NAMALWA (cell line): Measurements from ENCODE around the gene IGSF1.

Experiments
- DNase-seq: peaks from one replicate; pipeline ENCODE4 v3.0.0-alpha.2; 2015; ENCODE audit warnings: low spot score

IGSF1 gene

DNA sequence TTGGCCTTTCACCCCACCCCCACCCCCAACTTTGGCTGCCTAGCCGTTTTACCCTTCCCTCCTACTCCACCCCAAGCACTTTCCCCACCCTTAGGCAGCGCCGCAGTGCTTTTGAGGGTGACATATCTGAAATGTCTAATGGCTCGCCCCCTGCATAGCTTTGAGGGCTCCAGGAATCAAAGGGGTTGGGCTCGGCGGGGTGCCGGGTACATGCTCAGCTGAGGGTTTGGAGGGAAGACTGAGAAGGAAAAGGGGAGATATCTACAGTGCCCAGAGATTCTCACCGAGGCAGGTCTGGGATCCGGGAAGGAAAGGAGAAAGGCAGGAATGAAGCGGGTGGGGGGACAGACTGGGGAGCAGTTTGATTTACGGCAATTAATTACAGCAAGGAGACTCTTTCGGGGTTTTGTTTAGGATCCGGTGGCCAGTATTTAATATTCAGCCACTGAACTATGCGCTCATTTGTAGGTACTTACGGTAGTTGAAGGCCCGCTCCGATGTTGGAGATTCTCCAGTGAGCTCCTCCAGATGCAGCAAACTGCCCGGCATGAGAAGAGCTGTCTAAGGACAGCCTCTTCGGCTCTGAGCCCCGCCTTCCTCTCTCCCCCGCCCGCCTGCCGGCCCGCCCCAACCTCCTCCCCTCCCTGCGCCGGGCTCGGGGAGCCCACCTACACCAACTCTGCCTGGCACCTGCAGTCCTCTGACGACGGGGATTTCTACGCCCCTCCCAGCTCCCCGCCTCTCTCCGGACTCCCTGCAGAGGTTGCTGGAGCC, at the start of gene IGSF1:
Gene IGSF1 (minus strand): TSS at position 569 of the 774 bp plus-strand sequence. CDS start 2,632 bp downstream, outside the sequence.
- no peak for DNase-seq

- DNase-seq: no peak
These were observed 43.2 kb upstream of the IGSF1 start for GRCh38 chrX:131332331-131332730.

- no peak for DNase-seq
These were observed 42.0 kb upstream of the IGSF1 start for GRCh38 chrX:131331152-131331551.

GRCh38 chrX:131330735-131331134, 41.6 kb upstream of the IGSF1 start:
- no peak for DNase-seq

GRCh38 chrX:131322651-131323050, 33.5 kb upstream of the IGSF1 start:
- DNase-seq: no peak

- no peak for DNase-seq
These were observed 28.2 kb upstream of the IGSF1 start for GRCh38 chrX:131317326-131317725.

DNA sequence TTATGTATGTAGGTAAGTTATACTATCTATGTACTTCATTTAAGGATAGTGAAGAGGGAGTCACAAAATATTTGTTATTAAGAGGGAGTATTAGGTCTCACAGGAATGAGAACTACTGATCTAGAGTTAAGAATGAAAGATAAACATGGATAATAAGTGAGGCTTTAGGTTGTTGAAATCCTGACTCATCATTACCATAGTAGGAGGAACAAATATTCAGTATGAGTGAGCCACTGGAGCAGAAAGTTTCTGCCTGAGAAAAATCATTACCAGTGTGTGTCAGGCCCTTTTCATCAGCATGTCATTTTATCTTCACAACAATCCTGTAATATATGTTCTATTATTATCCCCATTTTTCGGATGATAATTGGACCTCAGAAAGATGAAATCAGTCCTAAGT, 27.2 kb upstream of the IGSF1 start:
- DNase-seq: no peak

GRCh38 chrX:131308980-131309379, 19.9 kb upstream of the IGSF1 start:
- DNase-seq: no peak

DNA sequence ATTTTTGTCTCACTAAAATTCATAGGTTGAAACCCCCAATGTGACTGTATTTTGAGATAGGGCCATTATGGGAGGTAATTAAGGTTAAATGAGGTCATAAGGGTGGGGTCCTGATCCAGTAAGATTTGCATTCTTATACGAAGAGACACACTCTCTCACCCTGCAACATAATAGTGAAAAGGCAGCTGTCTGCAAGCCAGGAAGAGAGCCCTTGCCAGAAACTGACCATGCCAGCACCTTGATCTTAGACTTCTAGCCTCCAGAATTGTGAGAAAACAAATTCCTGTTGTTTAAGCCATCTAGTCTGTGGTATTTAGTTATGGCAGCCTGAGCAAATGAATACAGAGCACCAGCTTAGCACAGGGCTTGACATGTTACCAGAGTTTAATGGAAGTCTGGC, 17.5 kb upstream of the IGSF1 start:
- DNase-seq: no peak

GRCh38 chrX:131305926-131306325, 16.8 kb upstream of the IGSF1 start:
- no peak for DNase-seq

- no peak for DNase-seq
These were observed 13.6 kb upstream of the IGSF1 start for GRCh38 chrX:131302701-131303100.

- DNase-seq: no peak
These were observed 12.0 kb upstream of the IGSF1 start for GRCh38 chrX:131301155-131301554.

DNA sequence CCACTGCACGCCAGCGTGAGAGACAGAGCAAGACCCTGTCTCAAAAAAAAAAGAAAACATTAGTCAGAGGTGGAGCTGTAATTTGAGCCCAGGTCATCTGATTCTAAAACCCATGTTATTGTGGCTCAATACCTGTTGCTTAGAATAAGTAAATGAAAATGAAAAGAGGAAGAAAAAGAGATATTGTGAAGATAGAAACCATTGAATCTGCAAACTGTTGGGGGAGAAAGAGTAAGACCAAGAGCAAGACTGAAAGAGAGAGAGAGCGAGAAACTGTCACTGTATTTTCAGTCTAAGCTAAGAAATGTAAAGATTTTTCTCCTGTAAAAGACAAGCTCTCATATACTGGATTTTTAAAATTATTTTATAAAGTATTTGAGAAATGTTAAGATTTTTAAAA, 9.7 kb upstream of the IGSF1 start:
- no peak for DNase-seq

- DNase-seq: no peak
These were observed 8.9 kb upstream of the IGSF1 start for GRCh38 chrX:131298036-131298435.

DNA sequence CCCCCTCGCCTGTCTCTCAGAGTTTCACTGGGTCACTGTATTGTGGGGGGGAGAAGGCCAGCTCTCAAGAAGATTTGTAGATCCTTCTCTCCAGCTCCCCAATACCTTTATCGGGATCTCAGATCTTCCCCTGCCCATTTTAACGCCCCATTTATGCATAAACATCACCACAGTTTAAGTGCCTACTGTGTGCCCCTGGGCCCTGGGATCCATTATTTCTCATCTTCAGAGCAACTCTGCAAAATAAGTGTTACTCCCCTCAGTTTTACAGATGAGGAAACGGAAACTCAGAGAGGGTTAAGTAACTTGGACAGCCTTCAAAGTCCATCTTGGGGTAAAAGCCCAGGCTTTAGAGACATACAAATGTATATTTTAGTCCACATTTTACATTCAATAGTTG, 421 bp upstream of the IGSF1 start:
- no peak for DNase-seq

GRCh38 chrX:131288188-131288587, 918 bp downstream of the IGSF1 start:
- no peak for DNase-seq

DNA sequence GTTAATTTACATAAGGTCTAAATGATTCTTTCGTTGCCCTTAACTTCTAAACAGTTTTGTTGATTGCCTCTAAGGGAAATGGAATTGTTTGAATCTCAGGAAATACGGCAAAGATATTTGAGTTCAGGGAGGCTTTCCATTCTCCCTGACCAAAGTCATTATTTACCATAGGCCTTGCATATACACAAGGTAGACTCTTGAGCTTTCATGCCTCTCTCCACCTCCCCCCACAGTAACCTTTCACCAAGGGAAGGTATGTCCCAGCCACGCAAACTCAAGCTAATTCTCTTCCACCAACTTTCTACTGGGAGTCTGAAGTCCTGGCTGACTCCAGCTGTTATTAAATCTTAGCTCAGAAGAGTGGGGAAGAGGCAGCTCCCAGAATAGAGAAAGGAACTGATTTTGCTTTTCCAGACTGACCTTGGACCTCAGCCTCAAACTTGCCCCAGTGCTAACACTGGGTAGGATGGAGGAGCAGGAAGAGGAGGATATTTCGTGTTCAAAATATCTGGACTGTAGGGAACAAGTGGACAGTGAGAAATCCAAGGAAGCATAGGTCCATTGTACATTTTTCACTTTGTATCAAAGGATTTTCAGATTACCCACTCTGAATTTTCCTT, 1.4 kb downstream of the IGSF1 start:
- DNase-seq: no peak

GRCh38 chrX:131279617-131280016, 9.5 kb downstream of the IGSF1 start:
- no peak for DNase-seq

GRCh38 chrX:131279197-131279596, 9.9 kb downstream of the IGSF1 start:
- no peak for DNase-seq

GRCh38 chrX:131277543-131278136, 11.5 kb downstream of the IGSF1 start:
- no peak for DNase-seq

DNA sequence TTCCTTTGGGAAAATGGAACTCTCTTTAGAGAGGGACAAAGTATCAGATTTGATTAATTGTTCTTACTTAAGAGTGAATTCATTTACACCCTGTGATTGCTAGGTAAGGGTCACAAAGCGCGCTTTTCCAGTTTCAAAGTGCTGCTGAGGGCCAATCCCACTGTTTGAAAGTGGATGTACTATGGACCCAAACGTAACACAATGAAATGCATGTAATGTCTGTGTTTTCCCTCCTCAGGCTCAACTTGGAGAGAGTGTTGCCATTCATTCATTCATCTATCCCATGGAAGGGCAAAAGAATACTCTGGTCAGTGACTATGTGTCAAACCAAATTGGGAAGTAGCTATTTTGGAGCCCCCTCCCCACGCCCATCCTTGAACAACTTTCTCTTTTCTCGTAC, 16.1 kb downstream of the IGSF1 start:
- DNase-seq: no peak

GRCh38 chrX:131271826-131272225, 17.3 kb downstream of the IGSF1 start:
- DNase-seq: no peak

GRCh38 chrX:131271274-131271673, 17.8 kb downstream of the IGSF1 start:
- DNase-seq: no peak
